GM10266 (cell line): ENCODE results near the gene RETREG3.
"Not testable (repeated sequence)": the region's sequence is repeated elsewhere in the genome, so short reads cannot be mapped to it uniquely, and the experiment has no call there.

Experiments used
- DNase-seq: peaks from one replicate; pipeline ENCODE4 v3.0.0; 2012; ENCODE audit errors: extremely low spot score
- CTCF ChIP-seq: IDR thresholded peaks from 2 replicates; pipeline ENCODE4 v1.5.1; 2012; ENCODE audit warnings: mild to moderate bottlenecking, low read depth; ENCODE audit not compliant: control insufficient read depth, insufficient read depth; ENCODE audit errors: missing control alignments

RETREG3 gene

GRCh38 chr17:42563143-42563509 lies 46.0 kb downstream of the RETREG3 start:
- no peak for TF ChIP-seq CTCF
- DNase-seq: no peak

GRCh38 chr17:42562388-42563142 lies 46.6 kb downstream of the RETREG3 start:
- DNase-seq: no peak
- TF ChIP-seq CTCF: no peak

GRCh38 chr17:42561897-42562387 lies 47.2 kb downstream of the RETREG3 start, which contains the start of gene COASY:
Gene COASY (plus strand): TSS chr17:42562148. CDS start chr17:42562623, 475 bp downstream.
- no peak for TF ChIP-seq CTCF
- peak; percentile 97 for DNase-seq

- DNase-seq: no peak
- no peak for TF ChIP-seq CTCF
Observed at GRCh38 chr17:42560246-42560645, 48.9 kb downstream of the RETREG3 start.

- DNase-seq: no peak
- TF ChIP-seq CTCF: no peak
Observed at GRCh38 chr17:42559075-42559474, 50.1 kb downstream of the RETREG3 start.

GRCh38 chr17:42555961-42556617 lies 53.1 kb downstream of the RETREG3 start:
- DNase-seq: not testable (repeated sequence)

GRCh38 chr17:42555122-42555622 lies 54.0 kb downstream of the RETREG3 start:
- DNase-seq: no peak
- no peak for TF ChIP-seq CTCF
